GM20431 (cell line): Measurements from ENCODE around the gene TMEM233.
"Not testable (repeated sequence)": the region's sequence is repeated elsewhere in the genome, so short reads cannot be mapped to it uniquely, and the experiment has no call there.

Source experiments
- in situ Hi-C: fragments of 300-500 bp; cut with MseI, MboI; formaldehyde crosslinking; loops from one replicate; pipeline ENCODE4 v1.15.0; 2020; ENCODE audit warnings: low sequenced_read_pairs; ENCODE audit not compliant: unreplicated experiment

Gene TMEM233

DNA sequence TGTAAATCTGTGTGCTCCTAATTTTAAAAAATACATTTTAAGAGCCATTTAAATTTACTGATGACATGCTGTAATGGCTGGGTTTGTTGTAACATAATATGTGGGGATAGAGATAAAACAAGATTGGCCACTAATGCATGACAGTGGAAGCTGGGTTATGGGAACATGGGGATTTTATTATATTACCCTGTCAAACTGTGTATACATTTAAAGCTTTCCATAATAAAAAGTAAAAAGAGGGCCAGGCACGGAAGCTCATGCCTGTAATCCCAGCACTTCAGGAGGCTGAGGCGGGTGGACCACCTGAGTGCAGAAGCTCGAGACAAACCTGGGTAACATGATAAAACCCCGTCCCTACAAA, 9.1 kb downstream of the TMEM233 start:
- in situ Hi-C loops = no loop called here

DNA sequence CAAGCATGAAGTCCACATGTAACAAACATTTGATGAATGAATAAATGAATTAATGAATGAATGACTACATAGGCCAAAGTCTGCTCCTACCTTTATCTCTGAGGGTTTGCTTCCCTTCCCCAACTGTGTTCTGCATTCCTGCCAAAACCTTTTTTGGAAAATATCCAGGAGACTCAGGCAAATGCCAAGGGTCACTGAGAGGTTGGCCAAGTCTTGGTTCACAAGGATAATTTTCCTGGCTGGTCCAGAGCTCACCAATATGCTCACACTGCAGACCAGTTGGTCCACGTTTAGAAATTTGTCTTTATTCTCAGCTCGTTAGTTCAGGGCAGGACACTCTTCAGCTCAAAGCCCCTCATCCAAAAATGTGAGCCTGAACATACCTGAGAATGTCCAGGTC, 10.2 kb downstream of the TMEM233 start:
- in situ Hi-C loops = no loop called here

DNA sequence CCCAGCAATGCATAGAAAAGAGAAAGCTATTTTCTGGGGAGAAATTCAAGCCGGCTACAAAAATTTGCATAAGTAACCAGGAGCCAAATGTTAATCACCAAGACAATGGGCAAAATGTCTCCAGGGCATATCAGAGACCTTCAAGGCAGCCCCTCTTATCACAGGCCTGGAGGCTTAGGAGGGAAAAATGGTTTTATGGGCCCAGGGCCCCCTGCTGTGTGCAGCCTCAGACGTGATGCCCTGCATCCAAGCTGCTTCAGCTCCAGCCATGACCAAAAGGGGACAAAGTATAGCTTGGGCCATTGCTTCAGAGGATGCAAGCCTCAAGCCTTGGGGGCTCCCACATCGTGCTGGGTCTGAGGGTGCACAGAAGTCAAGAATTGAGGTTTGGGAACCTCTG, 15.8 kb downstream of the TMEM233 start:
- in situ Hi-C loops = no loop called here

DNA sequence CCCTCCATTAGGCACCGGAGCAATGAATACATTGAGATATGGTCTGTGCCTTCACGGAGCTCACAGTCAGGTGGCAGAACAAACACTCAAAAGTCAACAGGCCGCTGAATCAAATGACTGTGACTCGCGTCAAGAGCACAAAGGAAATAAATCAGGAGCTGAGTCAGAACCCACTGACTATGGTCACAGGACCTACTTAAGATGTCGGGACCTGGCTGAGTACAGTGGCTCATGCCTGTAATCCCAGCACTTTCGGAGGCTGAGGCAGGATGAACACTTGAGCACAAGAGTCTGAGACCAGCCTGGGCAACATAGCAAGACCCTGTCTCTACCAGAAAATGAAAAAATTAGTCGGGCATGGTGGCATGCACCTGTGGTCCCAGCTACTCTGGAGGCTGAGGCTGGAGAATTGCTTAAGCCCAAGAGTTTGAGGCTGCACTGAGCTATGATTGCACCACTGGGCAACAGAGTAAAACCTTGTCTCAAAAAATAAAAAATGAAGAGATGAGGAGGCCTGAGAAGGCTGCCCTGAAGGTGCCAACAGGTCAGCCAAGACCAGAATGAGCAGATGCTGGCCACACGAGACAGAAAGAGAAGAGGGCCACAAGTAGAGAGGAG, 19.9 kb downstream of the TMEM233 start:
- in situ Hi-C loops = no loop called here

DNA sequence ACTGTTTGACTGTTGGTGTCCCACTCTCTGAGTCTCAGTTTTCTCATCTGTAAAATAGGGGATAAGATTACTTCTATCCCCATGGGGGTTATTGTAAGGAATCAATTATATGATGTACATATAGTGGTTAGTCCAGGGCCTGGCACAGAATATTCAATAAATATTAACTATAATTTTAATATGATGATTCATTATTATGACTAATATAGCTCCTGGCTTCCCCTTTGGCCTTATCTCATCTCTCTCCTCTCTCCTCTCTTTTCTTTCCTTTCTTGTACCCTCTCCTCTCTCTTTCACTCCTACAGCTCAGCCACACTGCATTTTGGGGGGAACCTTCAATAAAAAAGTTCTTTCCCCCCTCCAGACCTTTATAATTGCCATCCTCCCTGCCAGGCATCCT, 21.1 kb downstream of the TMEM233 start:
- in situ Hi-C loops = no loop called here

DNA sequence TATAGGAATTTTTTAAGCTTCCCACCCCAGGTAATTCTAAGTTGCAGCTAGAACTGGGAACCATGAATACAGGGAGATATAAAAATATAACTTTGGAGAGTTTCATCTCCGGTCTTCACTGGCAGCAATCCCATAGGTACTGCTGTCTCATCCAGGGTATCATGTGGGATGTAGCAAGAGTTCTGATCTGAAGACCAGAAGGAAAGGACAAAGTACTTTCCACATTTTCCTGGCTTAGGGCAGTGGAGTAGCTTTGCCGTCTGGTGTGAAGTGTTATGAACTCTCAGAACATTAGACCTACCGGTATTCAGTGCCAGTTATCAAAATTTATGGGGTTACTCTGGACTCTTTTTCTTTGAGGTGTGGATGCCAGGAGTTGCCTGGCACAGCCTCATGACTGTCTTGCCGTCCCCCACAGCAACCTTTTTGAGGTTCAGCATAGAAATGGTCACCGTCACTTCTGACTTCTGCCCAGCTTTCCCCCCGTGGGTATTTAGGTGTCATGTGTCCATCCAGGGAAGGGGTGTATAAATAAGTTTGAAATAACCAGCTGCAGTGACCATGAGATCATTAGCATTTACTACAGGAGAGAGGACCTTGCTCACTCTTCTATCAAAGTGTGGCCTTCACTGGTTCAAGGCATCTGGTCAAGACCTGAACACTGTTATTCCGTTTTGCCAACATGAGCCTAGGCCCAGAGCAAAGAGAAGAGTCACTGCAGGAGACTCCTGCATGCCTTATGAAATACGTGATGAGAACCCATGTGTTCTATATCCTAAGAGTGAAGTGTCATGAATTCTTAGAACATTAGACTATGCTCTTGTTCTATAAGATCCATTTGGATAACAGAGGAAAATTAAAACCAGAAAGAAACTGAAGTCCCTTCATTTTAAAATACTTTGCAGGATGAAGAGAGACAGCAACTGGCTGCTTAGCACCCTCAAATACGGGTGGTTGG, 22.2 kb downstream of the TMEM233 start:
- in situ Hi-C loops = no loop called here

DNA sequence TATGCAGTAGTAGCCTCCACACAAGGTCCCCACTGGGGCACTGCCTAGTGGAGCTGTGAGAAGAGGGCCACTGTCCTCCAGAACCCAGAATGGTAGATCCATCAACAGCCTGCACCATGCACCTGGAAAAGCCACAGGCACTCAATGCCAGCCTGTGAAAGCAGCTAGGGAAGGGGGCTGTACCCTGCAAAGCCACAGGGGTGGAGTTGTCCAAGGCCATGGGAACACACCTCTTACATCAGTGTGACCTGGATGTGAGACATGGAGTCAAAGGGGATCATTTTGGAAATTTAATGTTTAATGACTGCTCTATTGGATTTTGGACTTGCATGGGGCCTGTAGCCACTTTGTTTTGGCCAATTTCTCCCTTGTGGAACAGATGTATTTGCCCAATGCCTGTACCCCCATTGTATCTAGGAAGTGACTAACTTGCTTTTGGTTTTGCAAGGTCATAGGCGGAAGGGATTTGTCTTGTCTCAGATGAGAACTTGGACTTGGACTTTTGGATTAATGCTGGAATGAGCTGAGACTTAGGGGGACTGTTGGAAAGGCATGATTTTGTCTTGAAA, 24.8 kb downstream of the TMEM233 start:
- in situ Hi-C loops = not testable (repeated sequence)

DNA sequence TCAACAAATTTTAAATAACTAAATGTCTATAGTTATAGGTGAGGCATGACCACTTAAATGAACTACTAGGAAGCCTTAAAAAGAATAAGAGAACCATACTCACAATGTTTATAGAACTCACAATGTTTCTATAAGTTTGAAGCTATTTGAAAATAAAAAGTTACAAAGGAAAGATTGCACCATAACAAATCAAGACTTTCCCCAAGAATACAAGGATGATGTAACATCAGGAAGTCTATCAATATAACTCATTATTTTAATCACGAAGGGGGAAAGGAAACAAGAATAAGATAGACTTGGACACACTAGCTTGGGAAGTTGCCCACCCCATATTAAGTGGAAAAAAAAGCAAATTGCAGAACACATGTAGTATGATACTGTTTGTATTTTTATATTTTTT, 26.9 kb downstream of the TMEM233 start:
- in situ Hi-C loops = no loop called here

DNA sequence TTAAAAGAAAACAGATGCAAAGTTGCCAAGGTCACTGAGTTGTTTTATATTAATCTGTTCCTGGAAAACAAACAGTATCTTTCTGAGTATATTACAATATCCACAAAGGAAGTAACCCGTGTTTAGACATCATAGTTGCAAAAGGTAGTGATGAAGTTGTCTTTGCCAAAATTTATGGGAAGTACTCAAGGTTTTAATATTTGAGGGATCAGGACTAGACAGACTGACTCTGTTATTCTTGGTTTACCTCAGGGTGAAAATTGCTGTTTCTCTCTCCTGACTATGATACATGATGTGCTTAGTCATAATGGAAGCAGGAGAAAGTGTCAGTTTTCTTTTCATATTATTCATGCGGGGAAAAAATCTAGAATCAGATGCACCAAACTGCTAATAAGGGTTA, 28.3 kb downstream of the TMEM233 start:
- in situ Hi-C loops = no loop called here

DNA sequence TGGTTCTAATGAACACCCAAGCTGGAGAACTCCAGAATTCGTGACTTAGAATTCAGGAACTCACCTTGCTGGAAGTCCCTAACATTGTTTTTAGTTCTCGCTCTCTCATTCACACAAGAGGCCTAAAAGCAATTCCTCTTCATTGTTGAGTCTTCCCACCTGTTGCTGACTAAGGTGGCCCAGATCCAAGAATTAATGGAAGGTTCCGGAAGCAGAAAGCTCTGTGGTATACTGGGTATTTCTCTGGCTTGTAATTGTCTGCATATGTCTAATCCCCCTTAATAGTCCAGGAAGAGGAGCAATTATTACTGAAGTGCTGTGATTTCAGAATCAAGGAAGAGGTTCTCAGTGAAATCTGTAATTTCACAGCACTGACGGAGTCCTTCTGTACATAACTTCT, 31.4 kb downstream of the TMEM233 start:
- in situ Hi-C loops = no loop called here

DNA sequence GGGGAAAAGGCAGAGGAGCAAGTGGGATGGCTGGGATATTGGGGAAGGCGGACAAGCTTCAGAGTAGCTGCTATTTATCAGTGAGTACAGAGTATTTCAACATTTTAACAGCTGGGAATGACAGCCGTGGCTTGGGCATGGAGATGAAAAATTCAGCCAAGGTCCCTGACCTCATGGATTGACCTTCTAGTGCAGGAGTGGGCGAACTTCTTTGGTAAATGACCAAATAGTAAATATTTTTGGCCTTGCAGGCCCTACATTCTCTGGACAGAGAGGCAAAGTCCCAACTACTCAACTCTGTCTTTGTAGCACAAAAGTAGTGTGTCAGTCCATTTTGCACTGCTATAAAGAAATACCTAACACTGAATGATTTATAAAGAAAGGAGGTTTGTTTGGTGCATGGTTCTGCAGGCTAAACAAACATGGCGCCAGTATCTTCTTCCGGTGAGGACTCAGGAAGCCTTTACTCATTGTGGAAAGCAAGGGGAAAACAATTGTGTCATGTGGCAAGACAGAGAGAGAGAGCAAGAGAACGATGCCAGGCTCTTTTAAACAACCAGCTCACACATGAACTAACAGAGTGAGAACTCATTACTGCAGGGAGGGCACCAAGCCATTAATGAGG, 33.6 kb downstream of the TMEM233 start:
- in situ Hi-C loops = no loop called here

DNA sequence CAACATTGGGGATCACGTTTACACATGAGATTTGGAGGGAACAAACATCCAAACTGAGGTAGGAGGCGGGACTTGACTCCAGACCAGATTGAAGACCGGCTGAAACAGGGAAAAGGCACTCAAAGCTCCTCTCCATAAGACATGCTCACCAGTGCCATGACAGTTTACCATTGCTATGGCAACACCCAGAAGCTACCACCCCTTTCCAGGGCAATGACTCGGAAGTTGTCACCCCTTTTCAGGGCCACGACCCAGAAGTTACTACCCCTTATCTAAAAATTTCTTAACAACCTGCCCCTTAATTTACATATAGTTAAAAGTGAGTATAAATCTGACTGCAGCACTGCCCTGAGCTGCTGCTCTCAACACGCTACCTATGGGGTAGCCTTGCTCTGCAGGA, 34.1 kb downstream of the TMEM233 start:
- in situ Hi-C loops = no loop called here

DNA sequence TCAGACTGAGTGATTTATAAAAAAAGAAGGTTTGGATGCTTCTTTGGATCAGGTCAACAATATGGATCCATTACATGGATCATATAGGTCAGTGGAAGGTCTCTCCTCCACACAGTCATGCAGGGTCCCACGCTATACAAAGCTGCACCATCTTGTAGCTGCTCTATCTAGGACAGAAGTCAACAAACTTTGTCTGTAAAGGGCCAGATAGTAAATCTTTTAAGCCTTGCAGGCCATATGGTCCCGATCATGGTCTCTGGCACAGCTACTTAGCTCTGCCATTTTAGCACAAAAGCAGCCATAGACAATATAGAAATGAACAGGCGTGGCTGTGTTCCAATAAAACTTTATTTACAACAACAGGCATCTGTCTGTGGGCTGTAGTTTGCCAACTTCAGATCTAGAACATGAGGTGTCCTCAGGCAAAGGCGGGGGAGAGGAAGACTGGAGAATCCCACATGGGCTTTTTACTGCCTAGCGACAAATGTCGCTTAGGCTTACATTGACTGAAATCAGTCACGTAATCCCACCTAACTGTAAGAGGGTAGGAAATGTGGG, 36.7 kb downstream of the TMEM233 start:
- in situ Hi-C loops = no loop called here

DNA sequence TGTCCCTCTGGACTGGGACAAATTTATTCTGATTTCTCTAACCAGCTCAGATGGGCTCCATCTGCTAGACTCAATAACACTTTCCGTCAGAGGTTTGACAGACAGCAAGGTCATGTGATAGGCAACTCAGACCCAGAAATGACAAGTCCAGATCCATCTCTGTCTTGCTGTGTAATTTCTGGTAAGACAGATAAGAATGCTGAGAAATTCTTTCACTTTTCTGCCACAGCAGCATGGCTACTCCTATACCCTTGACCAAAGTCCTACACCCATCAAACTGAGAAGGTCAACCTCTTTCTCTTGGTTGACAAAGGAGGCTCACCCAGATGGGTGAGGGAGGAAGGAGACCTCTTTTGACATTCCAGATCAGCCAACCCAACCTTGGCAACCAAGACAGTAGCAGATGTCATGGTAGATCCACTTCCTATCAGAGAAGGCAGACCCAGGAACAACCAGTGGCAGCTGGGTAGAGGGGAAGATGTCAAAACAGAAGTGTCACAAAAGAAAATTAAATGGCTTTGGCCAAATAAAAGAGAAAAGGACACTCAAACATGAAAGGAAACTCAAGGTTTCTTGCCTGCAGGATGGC, 37.5 kb downstream of the TMEM233 start:
- in situ Hi-C loops = no loop called here

DNA sequence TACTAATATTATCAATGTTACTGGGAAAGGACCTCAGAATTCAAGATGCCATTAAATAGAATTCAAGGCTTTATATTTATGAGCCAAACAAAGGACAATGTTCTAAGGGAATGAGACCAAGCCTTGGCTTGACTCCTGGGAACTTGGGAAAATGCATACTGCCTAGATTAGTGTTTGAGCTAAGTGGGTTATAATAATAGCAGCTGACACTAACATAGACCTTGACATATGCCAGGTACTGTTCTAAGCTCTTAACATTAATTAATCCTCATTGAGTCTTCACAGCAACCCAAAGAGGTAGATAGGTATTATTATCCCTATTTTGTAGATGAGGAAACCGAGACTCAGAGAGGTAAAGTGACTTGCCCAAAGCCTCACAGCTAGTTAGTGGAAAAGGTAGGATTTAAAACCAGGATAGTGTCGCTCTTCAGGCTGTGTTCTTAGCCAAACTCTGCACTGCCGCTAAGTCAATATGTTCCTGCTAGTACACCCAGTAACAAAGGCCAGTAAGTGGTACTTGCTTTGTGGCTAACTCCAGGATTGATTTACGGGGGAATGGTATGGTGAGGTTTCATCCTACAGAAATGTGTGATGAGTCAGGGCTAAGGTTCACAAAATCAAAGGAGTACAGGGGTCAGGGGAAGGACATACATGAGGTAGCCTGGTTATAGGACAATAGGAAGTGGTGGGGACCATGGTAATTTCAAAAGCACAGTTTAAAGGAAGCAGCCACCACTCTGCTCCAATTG, 38.5 kb downstream of the TMEM233 start:
- in situ Hi-C loops = no loop called here

DNA sequence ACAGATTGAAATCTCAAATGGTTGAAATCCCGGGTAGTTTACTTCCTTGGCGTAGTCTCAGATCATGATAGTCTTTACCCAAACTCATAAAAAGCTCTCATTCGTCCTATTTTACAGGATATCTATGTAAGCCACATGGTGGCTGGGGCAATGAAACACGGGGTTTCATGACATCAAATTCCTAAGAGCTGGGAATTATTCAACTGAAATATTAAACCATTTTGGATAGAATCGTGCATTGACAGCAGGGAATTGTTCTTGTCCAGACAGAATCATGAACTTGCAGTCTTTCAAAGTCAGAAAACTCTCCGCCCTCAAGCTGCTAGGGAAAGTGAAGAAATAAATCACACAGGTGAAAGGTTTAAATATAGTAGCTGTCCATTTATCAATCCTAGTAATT, 41.2 kb downstream of the TMEM233 start:
- in situ Hi-C loops = no loop called here

DNA sequence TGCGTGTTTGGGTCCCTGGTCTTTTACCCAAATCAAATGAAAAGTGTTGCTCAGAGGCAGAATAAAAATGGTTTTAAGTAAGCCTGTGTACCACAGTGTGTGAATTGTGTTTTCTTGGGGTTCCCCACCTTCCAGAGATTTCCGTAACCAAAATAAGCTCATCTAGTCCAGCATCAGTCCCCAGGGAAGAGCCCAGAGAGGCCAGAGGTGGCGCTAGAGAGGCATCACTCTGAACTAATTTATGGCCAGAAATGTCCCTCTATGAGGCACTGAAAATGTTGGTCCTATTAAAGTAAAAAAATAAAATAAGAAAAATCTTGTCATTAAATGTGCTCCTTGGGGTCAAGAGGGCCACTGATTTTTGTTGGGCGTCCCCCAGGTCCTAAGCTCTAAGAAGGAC, 49.4 kb downstream of the TMEM233 start:
- in situ Hi-C loops = no loop called here

DNA sequence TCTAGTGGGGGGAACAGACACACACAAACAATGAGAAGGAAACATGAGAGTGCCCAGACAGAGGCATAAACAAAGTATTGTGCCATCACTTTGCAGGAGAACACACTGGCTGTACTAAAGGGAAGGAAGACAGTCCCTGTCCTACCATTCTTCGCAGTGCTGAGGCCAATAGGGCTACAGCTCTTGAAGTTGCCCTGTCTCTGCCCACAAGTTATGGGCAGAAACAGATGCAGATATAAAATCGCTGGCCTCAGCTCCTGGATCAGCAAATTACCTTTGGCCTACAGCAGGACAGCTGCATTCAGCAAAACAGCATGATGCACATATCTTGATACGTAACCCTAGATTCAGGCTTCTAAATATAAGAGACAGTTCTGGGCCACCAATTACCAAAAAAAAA, 51.4 kb downstream of the TMEM233 start:
- in situ Hi-C loops = no loop called here

DNA sequence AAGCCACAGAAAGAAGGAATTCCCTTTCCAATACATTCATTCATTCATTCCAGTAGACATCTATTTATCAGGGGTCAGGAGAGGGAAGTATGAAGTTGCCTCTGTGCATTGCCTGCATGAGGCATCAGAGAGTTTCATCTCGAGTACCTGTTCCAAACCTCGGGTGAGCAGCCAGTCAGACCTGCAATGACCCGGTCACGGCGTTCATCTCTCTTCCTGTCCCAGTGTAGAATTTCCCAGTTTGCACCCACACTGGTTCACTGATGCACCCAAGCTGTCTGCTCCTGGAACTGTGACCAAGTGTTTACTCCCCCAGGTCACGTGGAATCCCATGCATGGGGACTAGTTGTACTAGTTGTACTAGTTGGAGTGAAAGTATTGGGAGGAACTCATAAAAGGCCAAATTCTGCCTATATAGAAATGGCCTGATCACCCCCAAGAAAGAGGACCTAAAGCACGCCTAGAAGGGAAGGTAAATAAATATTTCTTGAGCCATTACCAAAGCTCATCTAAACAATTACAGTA, 52.0 kb downstream of the TMEM233 start:
- in situ Hi-C loops = no loop called here
